ENCODE measurements around the gene CPNE8.

The CPNE8 gene

DNA sequence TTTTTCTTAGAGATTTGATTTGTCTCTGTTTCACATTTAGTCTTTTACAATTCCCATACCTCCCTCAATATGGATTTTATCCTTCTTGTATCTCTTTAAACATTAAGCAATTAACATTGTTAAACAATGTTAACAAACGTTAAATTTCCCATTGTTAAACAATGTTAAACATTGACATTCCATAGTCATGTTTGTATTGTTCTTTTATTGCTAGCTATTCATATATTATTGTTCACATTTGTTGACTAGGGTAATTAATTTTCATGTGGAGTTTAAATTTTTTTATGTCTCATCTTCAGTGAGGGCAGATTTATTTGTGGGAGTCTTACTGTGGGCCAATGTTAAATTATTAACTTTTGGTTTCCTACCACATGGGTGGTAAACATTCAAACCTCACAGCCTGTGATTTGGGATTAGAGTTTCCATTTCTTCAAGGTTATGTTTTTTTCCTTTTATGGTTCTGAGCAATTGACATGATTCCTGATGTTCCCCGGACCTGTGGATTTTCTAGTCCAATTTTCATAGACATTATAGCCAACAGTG is 294.5 kb downstream of the CPNE8 start:
- no peak for DNase-seq

DNA sequence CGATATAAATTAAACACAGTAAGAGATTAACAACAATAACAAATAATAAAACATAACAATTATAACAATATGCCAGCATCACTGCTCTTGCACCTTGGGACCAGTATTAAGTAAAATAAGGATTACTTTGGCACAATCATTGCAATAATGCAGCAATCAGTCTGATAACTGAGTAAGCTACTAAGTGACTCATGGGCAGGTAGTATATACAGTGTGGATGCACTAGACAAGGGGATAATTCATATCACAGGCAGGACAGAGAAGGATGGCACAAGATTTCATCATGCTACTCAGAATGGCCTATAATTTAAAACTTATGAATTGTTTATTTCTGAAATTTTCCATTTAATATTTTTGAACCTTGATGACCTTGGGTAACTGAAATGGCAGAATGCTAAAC is 298.1 kb downstream of the CPNE8 start:
- no peak for DNase-seq

Measured in NK-92 treated with Interleukin-12 subunit alpha and Interleukin-12 subunit beta, amount 100 ng/mL, for 24 hours (cell line).